ENCODE data around the gene SAFB2.

- TF ChIP-seq POLR2A (IDR thresholded peaks at IDR 0.05) (no peak), CTCF (IDR thresholded peaks at IDR 0.05 in 4 of 5, conservative IDR thresholded peaks at IDR 0.05 in 1 of 5) (no peak)
Observed at GRCh38 chr19:5623397-5624017, 931 bp upstream of the SAFB2 start.
